GM21723 (cell line): ENCODE measurements around the gene CHN1.

Experiments
- ATAC-seq: cut with Tn5 transposase; IDR thresholded peaks from one replicate; pipeline ENCODE4 v1.9.1; 2021; ENCODE audit warnings: mild to moderate bottlenecking, moderate library complexity; ENCODE audit not compliant: unreplicated experiment

The CHN1 gene

DNA sequence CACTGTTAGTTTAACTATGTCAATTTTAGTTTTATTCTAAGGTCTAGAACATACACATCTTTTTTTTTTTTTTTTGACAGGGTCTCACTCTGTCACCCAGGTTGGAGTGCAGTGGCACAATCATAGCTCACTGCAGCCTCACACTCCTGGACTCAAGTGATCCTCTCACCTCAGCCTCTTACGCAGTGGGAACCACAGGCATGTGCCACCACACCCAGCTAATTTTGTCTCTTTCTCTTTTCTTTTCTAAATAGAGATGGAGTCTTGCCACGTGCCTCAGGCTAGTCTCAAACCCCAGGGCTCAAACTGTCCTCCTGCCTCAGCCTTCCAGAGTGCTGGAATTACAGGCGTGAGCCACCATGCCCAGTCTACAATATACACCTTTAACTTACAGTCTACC is 171.4 kb downstream of the CHN1 start:
- ATAC-seq = no peak

DNA sequence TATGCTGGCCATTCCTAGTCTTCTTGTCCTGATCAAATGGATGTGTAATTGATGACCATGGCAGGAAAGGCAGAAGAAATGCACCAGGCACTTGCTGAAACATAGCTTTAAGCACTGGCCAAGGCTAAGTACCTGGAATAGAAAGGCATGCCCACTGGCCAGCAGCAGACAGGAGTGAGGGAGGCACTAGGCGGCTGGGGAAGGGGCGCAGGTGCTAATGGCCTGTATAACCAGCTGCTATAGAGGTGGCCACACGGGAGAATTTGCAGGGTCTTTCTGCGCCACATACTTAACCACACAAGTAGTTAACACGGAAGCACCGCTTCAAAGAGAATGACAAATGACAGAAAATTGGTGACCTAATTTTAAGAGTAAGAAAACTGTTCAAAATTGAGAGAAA is 174.6 kb downstream of the CHN1 start:
- ATAC-seq = no peak

- ATAC-seq = no peak
Observed at GRCh38 chr2:174829550-174829949, 175.6 kb downstream of the CHN1 start.

DNA sequence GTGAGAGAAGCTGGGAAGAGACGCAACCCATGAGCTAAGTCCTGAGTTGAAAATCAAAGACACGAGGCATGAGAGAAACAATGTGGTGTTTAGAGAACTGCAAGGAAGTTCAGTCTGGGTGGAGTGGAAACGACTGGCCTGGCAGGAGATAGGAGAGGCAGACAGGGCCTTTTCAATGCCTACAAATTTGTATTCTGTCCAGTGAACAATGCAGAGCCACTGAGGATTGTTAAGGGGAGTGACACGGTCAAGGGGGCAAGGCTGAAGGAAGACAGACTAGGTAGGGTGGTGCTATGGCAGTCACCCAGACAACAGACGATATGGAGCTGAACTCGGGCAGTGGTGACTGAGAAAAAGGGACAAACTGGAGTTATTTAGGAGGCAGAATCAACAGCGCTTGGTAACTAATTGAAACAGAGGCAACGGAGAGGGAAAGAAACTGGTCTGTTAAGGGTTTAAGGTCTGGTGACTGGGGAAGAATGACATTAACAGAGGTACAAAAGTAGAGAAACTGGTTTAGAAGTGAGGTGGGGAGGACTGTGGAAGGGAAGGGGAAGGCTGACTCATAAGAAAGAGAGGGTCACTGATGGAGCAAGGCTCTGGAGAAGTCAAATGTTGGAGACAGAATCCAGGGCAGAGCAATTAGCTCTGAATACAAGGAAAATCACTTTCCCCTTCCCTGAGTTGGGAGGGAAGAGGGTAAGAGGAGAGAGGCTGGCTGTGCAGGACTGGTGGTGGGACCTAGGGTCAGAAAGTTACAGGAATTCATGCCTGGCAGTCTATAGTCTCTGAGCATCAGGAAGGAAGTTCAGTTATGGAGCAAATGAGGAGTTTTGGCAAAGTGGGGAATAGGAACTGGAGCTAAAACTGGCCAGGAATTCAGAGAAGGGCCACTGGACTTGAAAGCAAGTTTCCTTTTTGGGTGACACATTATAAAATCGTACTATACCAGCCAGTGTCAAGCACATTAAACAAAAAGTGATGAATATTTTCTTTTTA is 177.5 kb downstream of the CHN1 start:
- no peak for ATAC-seq

GRCh38 chr2:174826051-174826450 is 179.1 kb downstream of the CHN1 start:
- no peak for ATAC-seq

- no peak for ATAC-seq
Observed at GRCh38 chr2:174824068-174824467, 181.1 kb downstream of the CHN1 start.

GRCh38 chr2:174821628-174822027 is 183.6 kb downstream of the CHN1 start:
- no peak for ATAC-seq

DNA sequence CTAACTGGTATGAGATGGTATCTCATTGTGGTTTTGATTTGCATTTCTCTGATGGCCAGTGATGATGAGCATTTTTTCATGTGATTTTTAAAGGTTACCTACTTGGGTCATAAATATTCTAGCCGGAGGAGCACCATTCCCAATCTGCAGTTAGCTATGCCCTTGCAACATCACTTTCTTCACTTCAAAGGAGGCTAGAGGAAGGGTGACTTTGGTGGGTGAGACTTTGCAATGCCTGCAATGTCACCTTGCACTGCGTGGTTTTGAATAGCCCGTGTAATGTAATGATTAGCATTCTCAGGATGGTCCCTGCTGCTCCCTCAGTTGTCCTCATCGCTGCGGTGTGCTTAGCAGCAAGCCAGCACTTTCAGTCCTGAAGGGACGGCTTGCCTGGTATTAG is 184.8 kb downstream of the CHN1 start:
- no peak for ATAC-seq

DNA sequence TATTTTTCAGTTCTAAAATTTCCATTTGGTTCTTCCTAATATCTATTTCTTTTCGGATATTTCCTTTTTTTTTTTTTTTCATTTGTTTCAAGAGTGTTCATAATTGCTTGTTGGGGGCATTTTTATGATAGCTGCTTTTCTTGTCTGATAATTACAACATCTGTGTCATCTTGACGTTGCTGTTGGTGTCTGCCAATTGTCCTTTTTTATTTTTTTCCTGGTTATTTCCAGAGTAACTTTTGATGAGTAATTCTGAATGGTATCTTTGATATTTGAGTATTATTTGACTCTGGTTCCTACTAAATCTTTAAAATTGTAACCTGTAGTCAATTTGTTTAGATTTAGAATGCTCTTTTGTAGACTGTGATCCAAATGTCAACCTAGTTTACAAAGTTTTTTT is 189.7 kb downstream of the CHN1 start:
- no peak for ATAC-seq

DNA sequence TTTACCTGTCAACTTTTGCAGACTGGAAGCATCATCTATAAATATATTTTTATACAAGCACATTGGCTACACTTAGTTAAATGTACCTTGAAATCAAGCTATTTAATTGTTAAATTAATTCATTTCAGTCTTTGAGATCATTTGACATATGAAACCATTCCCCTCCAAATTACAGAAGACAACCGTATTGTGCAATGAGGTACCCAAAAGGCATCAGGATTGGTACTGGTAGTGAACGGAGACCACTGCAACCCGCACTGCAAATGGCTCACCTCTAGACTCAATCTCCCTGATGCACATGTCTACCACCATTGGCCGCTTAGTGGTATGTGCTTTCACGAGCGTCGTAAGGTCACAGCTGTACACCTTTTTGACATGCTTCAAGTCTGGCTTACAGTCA is 193.1 kb downstream of the CHN1 start:
- no peak for ATAC-seq

GRCh38 chr2:174807931-174808330 is 197.2 kb downstream of the CHN1 start:
- ATAC-seq = no peak

GRCh38 chr2:174805803-174806202 is 199.4 kb downstream of the CHN1 start:
- ATAC-seq = no peak

DNA sequence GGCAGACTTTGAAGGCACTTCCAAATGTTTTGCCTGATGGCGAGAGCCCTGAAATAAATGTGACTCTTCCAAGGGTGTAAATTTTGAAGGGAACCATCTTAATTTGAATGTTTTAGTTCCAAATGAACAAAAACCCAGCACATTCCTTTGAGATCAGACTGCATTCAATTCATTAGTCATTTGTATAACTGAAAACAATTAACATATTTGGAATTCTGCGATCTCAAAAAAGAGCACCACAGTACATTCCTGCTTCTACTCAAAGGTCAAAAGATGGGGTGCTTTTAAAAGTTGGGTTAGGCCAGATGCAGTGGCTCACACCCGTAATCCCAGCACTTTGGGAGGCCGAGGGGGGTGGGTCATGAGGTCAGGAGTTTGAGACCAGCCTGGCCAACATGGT is 202.7 kb downstream of the CHN1 start:
- no peak for ATAC-seq

- ATAC-seq = no peak
Observed at GRCh38 chr2:174800436-174801205, 204.6 kb downstream of the CHN1 start.

DNA sequence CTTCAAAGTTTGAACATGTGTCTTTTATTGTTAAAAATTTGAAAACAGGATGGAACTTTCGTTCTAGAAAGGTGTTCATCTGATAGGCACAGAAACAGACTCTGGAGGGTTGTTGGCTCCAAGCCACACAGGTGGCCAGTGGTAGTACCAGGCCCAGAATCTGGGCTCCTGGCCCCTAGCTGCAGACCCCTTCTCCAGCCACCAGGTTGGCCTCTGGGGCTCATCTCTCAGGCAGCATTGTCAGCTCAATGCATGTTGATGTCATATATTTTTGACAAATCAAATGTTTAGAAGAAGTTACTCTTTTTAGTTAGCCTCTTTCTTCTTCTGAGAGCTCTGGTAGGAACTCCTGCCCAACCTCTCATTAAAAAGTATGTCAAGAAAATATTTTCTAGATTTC is 206.4 kb downstream of the CHN1 start:
- no peak for ATAC-seq

DNA sequence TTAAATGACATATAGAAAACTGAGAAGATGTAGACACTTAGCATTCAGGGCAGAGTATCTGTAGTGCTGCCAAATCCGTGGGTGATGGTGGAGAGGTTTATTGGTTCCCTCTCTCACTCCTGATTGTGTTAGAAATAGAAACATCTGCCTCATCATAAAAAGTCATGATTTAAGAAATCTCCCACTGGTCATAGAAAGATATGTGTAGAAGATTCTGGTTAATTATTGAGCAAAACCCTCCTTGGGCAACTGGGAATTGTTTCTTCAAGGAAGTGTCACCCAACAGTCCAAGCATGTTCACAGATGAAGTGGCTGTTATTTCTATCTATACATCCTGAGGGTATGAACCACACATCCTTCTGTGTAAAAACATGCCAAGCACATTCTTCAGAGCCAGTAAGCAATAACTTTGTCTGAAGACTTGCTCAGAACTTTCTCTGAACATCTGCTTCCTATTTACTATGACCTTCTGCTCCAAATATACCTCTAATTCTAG is 207.4 kb downstream of the CHN1 start:
- ATAC-seq = no peak

- ATAC-seq = no peak
Observed at GRCh38 chr2:174796319-174796771, 208.8 kb downstream of the CHN1 start.

DNA sequence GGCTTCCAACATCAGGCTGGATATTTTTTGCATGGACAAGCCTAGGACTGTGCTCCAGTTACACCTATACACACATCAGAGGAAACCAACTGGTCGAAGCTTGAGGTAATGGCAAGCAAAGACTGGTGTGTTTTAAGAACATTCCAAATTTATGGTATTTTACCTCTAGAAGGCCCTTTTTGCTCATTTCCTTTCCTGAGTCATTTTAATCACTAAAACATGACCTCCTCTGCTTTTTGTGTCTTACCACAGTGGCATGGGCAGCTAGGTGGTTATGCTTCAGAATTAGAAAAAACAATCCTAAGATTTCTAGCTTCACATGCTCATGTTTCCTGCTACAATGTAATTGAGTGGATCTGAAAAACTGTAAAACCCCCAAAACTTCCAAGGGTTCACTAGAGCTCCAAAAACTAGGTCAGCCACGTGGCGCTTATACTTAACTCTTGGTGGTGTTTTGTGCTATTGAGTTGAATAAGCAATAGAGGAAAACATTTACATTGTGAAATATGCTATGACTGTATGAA is 210.3 kb downstream of the CHN1 start:
- no peak for ATAC-seq

GRCh38 chr2:174792309-174793025 is 212.7 kb downstream of the CHN1 start:
- no peak for ATAC-seq

DNA sequence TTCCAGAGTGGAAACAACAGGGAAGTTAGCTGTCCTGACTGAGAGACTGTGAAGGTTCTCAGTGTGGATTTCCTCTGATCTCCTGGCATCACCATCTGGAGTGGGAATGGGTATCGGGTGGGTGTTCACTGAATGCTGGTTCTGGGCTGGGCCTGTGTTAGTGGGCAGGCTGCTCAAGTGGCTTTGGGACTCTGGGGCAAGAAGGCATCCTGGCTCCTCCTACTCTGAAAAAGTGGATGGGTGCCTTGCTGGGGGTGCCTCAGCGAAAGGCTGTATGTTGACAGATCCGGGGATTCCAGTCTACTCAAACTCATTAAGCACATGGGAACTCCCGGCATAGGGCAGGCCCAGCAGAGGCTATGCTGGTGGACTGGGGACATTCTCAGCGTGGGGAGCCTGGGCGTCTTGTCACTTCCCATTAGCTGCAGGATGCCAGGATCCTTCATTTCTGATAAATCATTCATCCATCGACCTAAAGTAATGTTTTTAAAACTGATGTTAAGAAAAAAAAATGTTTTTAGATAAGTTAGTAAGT is 213.4 kb downstream of the CHN1 start:
- ATAC-seq = no peak

GRCh38 chr2:174791020-174791419 is 214.2 kb downstream of the CHN1 start:
- no peak for ATAC-seq
